Right hindlimb (tissue), 1 donor: ENCODE measurements around the gene ACKR1.
A peak's percentile ranks its signal among the peaks of the same experiment; 100 is the strongest.

ENCODE experiments used
- DNase-seq: peaks from one replicate; pipeline ENCODE4 v3.0.0-alpha.2; 2018

Gene ACKR1

GRCh38 chr1:159187647-159188374, 16.9 kb upstream of the ACKR1 start:
- no peak for DNase-seq

- DNase-seq = peak; percentile 74
Observed at GRCh38 chr1:159188375-159188788, 16.3 kb upstream of the ACKR1 start.

DNA sequence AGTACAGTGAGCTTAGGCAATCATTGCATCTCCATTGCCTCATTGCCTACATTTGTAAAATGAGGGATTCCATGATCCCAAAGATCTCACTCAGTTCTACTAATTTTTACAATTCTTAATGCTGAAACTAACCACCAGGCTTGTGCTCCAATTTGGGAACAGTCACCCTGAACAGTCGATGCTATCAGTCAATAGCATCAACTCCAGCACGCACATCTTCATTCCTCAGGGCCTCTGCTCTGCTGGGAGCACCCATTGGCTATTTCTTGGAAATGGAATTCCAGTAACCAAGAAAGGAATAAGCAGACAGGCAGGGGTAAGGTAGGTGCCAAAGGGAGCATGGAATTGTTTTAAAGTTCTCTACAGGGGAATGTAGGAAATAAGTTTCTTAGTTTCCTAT, 14.2 kb upstream of the ACKR1 start:
- no peak for DNase-seq

- no peak for DNase-seq
Observed at GRCh38 chr1:159196543-159196942, 8.1 kb upstream of the ACKR1 start.

DNA sequence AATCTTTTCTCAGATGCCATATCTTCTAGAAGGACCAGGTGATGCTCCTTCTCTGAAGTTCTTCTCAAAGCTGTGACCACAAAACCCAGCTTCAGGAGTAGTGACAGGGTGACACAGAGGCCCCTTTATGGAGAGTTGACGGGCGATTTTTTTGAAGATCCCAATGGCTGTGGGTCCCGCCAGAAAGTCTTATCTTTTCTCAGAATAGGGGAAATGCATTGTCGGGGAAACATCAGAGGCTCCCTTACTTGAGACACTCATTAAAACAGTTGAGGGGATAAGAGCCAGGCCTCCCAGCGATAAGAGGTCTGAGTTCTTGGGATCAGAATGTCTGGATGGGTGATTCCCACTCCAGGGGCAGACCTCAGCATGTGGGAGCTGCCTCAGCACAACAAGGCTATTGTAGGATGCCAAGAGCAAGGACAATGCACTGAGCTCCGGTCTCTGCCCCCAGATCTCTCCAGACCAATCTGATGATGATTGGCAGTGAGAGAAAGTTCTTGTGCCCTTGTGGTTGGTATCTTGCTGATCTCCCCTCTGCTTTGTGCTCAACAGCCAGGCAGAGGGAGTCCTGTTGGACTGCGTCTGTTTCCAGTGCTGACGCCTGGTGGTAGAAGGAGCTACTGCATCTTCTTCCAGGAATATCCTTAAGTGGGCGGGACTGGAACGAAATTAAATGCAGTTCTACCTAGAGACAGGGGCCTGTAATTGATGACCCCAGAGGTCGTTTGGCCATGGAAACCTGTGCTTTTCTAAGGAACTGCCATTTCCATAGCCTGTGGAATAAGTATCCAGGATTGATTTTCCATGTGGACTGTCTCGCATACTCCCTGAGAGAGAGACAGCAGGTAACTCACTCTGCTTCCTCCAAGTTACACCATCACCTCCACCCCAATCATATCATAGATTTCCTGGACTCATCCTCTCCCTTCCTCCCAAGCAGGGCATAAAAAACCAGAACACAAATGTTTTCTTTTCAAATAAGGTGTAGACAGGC, 6.8 kb upstream of the ACKR1 start:
- DNase-seq = peak; percentile 65

GRCh38 chr1:159199901-159200300, 4.8 kb upstream of the ACKR1 start:
- DNase-seq = no peak

- no peak for DNase-seq
Observed at GRCh38 chr1:159200769-159201168, 3.9 kb upstream of the ACKR1 start.

GRCh38 chr1:159201642-159202041, 3.0 kb upstream of the ACKR1 start:
- DNase-seq = no peak

GRCh38 chr1:159203610-159204009, 1.1 kb upstream of the ACKR1 start:
- no peak for DNase-seq

DNA sequence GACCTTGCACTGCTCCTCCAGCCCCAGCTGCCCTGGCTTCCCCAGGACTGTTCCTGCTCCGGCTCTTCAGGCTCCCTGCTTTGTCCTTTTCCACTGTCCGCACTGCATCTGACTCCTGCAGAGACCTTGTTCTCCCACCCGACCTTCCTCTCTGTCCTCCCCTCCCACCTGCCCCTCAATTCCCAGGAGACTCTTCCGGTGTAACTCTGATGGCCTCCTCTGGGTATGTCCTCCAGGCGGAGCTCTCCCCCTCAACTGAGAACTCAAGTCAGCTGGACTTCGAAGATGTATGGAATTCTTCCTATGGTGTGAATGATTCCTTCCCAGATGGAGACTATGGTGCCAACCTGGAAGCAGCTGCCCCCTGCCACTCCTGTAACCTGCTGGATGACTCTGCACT, 550 bp downstream of the ACKR1 start:
- no peak for DNase-seq

- DNase-seq = no peak
Observed at GRCh38 chr1:159206110-159206509, 1.4 kb downstream of the ACKR1 start.

GRCh38 chr1:159207080-159207479, 2.4 kb downstream of the ACKR1 start:
- DNase-seq = no peak

DNA sequence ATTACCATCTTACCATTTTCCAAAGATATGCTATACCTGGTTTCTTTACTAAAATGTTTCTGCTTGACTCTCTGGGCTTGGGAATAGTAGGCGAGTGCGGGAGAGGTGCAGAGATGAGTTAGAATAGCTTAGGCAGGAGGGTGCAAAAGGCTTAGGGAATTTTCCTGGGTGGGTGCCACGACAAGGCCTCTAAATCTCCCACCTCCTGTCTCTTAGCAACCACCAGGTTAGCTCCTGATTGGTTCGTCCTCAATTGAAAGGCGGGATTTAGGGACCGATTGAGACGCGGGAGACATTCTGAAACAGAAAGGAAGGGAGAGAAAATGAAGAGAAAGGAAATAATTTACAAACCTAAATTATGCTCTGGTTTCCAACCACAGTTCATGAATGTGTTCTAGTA, 3.1 kb downstream of the ACKR1 start:
- no peak for DNase-seq

- DNase-seq = no peak
Observed at GRCh38 chr1:159208175-159208825, 3.6 kb downstream of the ACKR1 start.

GRCh38 chr1:159209061-159209460, 4.4 kb downstream of the ACKR1 start:
- no peak for DNase-seq

DNA sequence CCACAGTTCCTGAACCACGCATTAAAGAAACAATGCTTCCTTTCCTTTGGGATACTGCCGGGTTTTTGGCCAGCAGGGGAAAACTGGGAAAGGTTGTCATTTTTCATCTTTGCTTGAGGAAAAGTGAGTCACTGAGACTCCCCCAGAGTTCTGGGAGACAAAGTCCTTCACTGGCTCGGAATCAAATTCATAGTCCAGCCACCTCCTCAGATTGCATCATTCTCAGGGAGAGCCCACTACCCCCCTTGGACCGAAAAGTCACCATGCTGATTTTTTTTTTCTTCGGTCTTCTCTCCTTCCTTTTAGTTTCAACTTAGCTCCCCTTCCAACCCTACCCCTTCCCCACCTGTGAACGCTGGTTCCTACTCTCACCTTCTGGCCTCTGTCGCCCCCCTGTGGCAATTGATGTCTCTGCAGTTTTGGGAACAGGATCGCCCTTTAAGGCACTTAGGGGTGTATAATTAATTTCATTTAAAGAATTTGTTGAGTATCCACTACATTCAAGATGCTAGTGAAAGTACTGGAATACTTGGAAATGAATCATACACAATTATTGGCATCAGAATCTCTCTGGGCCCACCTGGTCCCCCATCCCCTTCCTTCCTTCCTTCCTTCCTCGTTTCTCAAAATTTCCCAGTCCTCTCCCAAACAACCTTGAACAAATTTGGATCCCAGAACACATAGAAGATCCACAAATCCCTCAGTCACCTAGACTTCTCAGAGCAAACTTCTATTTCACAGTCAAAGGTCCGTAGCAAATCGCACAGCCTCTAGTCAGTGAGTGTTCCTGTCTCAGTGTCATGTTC, 6.9 kb downstream of the ACKR1 start:
- no peak for DNase-seq

DNA sequence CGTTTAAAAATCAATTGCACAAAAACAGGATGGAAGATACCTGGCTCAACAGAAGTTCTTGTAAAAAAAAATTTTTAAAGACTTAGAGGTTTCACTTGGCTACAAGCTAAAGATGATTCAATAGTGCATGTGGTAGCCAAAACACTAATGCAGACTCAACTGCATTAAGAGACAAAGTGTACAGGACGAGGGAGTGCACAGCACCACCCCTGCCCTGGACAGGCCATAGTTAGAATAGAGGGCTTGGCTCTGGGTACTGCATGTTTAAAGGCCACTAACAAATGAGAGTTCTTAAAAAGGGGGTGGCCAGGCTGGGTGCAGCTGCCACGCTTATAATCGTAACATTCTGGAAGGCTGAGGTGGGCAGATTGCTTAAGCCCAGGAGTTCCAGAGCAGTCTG, 7.9 kb downstream of the ACKR1 start:
- no peak for DNase-seq

DNA sequence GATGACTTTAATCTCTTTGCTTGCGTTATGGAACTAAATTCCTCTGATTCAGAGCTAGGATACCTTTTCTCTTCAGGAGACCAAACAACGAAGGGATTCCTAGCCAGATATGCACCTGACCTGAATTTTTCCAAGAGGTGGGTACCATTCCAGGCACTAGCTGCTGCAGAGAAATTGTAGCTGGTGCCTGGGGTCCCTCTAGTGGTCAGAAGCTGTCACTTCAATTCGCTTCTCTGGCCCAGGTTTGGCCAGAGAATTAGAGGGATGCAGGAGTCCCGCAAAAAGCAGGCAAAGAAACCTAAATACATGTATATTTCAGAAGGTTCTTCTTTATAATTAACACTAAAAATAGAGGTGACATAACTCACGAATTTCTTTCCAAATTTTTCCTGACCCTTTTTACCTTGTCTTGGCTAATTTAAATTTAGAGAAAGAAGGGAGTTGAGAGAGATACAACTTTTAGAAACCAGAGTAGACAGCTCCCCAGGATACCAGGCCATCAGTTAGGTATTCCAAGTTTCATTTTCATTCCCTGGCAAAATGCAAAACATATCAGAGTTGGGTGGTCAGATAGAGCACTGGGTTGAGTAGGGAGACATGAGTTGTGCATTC, 9.6 kb downstream of the ACKR1 start:
- no peak for DNase-seq

GRCh38 chr1:159218649-159219636, 14.3 kb downstream of the ACKR1 start:
- DNase-seq = no peak

GRCh38 chr1:159222075-159222865, 17.6 kb downstream of the ACKR1 start:
- no peak for DNase-seq
